ENCODE data around the gene HPSE2. TPM values are rescaled to one million over a fixed set of nuclear protein-coding genes. Genes with fewer than 3 reads are reported as not detected.

HPSE2 gene
- total RNA-seq, 1 donor from 2014 or later, result 3.4 TPM

DNA sequence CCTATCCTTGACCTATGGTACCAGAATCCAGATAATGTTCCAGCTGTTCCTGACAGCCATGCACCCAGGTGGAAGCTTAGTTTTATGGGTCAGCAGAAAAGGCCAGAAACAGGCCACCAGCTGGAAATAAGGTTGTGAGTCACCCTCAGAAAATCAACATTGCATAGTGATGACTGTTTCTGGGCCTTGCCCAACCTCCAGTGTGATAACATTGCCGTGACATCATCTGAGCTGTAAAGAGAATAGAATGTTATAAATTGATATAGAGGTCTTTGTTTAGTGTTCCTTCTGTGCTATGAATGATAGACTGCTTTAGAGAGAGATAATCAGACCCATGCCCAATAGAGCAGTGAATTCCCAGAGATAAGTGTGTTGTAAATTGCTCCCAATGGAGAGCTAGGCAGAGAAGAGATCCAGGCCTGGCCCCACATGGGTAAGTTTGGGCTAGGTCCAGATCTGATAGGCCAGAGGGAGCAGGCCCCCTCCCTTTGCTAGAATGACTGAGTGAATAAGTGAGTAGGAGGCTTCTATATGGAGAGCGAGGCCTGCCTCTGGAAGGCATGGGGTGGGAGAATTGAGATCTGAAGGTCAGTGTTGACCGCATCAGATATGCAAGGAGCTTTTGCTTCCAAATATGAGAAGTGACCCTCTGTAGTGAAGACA lies 774.7 kb downstream of the HPSE2 start:
- no peak for DNase-seq
- Histone ChIP-seq H3K4me1 (peaks cover 6% of the 10 kb centered on the region), H3K36me3 (no peaks in the 10 kb centered on the region), H3K4me3 (no peak overlapping the region), H3K9me3 (no peaks in the 10 kb centered on the region), H3K27ac (no peak overlapping the region), H3K27me3 (no peaks in the 10 kb centered on the region)
- ATAC-seq, result peak; percentile 78
- no peak for TF ChIP-seq CTCF (IDR thresholded peaks at IDR 0.05)
- intact Hi-C loops (cut with DNase I), result loop anchor here (10.0 kb wide), 1 partner anchor 784 kb away; no protein-coding TSS in a partner anchor

- intact Hi-C loops (cut with DNase I), result no loop called here
- no peak for TF ChIP-seq CTCF (IDR thresholded peaks at IDR 0.05)
- DNase-seq (no peak), ATAC-seq (no peak)
- Histone ChIP-seq H3K9me3 (no peaks in the 10 kb centered on the region), H3K4me3 (no peak overlapping the region), H3K27me3 (no peaks in the 10 kb centered on the region), H3K4me1 (peaks cover 6% of the 10 kb centered on the region), H3K36me3 (no peaks in the 10 kb centered on the region), H3K27ac (no peak overlapping the region)
These were observed 776.6 kb downstream of the HPSE2 start for GRCh38 chr10:98458809-98459784.

GRCh38 chr10:98457721-98458120 lies 777.9 kb downstream of the HPSE2 start:
- Histone ChIP-seq H3K27me3 (no peaks in the 10 kb centered on the region), H3K4me1 (peaks cover 6% of the 10 kb centered on the region), H3K36me3 (no peaks in the 10 kb centered on the region), H3K27ac (no peak overlapping the region), H3K9me3 (no peaks in the 10 kb centered on the region), H3K4me3 (no peak overlapping the region)
- TF ChIP-seq CTCF (IDR thresholded peaks at IDR 0.05), result no peak
- ATAC-seq (no peak), DNase-seq (no peak)
- intact Hi-C loops (cut with DNase I), result no loop called here

DNA sequence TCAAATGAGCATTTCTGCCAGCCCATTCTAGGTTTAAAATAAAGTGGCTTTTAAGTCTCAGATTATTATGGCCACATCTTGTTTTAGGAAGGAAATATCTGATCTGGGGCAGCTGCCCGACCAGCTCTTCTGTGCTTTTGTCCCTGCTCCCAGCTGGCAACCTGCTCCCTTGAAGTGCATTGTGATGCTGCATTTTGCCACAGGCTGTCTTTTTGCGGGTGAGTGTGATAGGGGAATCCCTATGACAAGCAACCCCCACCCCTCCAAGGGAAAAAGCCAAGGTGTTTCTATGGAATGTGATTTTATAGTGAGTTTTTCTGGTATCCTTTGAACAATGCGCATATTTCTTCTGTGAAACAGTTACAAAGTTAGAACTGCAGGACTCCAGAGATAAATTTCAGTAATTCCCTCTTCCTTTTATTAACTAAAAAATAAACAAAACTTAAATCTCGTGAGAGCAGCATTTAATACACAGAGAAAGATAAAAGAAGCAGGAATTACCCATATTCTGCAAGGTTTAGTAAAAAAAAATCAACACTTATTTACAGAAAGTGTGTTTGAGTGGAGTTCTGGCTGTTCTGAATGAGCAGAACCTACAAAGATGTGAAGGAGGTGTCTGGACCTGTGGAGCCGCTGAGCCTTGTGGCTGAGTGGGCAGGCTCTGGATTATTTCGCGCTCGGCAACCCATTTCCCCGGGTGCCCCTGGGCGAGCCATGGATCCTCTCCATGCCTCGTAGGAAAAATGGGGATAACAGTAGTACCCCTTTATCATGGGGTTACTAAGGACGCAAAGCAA lies 778.8 kb downstream of the HPSE2 start:
- H3K36me3 ChIP-seq, result no peaks in the 10 kb centered on the region
- DNase-seq, result no peak
- H3K4me3 ChIP-seq, result no peak overlapping the region
- H3K27me3 ChIP-seq, result peaks cover 5% of the 10 kb centered on the region
- no peak for TF ChIP-seq CTCF (IDR thresholded peaks at IDR 0.05)
- H3K27ac ChIP-seq, result no peak overlapping the region
- H3K9me3 ChIP-seq, result no peaks in the 10 kb centered on the region
- peaks cover 6% of the 10 kb centered on the region for H3K4me1 ChIP-seq
- intact Hi-C loops (cut with DNase I), result no loop called here
- no peak for ATAC-seq

DNA sequence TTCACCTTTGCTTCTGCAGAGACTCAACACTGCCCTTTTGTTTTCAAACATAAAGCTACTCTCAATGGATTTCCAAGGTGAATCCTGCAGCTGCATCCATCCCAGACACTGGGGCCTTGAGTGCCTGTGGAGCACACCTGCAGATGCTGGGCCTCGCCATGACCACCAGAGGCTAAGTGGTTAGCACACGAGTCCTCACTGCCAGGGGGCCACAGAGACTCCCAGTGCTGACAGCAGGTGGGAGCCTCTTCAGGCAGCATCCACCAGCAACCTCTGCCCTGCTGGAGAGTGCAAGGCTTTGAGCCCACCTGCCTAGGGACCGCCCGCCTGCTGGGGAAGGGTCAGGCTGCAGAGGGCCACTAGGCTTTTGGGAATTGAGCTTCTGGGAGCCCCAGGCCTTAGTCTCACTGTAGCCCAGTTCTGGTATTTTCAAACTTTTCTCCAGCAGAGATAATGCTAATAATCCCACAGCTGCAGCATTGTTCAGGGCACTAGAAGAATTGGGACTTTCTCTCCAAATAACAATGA lies 779.5 kb downstream of the HPSE2 start:
- no peak for DNase-seq
- no peak for ATAC-seq
- Histone ChIP-seq H3K27me3 (peaks cover 5% of the 10 kb centered on the region), H3K9me3 (no peaks in the 10 kb centered on the region), H3K27ac (no peak overlapping the region), H3K36me3 (no peaks in the 10 kb centered on the region), H3K4me1 (peaks cover 4% of the 10 kb centered on the region), H3K4me3 (no peak overlapping the region)
- no peak for TF ChIP-seq CTCF (IDR thresholded peaks at IDR 0.05)
- intact Hi-C loops (cut with DNase I), result no loop called here
